M059J (cell line): ENCODE results near the gene MIOX. TPM values are rescaled to one million over a fixed set of nuclear protein-coding genes. Genes with fewer than 3 reads are reported as not detected.

Experiments used
- DNase-seq: peaks from one replicate; pipeline ENCODE4 v3.0.0-alpha.2; 2012; ENCODE audit warnings: low read depth
- total RNA-seq: library from RNA; depleted of rRNA; stranded (reverse); fragments of >200 nt; shearing (Covaris generic); gene quantifications from 2 replicates; pipeline ENCODE4 v1.2.3, GENCODE V29; 2014

Gene MIOX
- total RNA-seq, 1 experiment from 2014 or later: not detected

- DNase-seq: no peak
Measured at GRCh38 chr22:50473088-50473487, 13.6 kb upstream of the MIOX start.

DNA sequence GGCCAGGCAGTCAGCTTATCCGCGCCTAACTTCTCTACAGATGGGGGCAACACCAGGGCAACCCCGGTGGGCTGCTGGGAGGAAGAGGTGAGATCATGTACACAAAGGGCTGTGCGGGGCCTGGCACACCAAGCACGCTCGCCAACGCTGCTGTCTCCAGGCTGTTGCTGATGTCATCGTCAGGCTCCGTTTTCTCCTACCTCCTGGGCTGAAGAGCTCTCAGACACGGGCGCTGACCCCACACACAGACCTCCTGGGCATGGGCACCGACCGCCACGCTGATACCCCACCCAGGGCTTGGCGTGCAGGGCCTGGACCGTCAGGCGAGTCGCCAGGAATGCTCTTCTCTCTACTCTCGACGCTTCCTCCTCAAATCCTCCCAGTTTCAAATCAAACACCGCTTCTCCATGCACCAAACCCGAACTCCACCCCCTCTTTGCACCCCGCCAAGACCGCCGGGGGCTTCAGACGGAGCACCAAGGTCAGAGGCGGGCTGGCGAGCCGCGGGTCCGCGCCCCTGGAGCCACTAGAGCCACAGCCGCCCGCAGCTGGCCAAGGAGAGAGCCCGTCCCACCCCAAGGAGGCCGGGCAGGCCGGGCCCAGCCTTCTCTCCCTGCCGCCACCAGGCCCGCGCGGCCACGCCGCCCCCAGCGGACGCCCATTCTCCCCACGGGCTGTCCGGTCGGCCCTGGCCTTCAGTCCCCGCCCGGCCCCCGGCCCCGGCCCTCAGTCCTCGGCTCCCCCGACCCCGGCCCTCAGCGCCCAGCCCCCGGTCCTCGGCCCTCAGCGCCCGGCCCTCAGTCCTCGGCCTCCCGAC, 12.6 kb upstream of the MIOX start:
- DNase-seq: peak; percentile 25

- peak; percentile 83 for DNase-seq
Measured at GRCh38 chr22:50474710-50475651, 11.7 kb upstream of the MIOX start, which contains the start of gene SBF1. Gene SBF1 (minus strand): TSS chr22:50475035. CDS start chr22:50474840, 195 bp downstream.

- DNase-seq: no peak
Measured at GRCh38 chr22:50475652-50476002, 11.0 kb upstream of the MIOX start.

GRCh38 chr22:50476868-50477267, 9.8 kb upstream of the MIOX start:
- DNase-seq: no peak

DNA sequence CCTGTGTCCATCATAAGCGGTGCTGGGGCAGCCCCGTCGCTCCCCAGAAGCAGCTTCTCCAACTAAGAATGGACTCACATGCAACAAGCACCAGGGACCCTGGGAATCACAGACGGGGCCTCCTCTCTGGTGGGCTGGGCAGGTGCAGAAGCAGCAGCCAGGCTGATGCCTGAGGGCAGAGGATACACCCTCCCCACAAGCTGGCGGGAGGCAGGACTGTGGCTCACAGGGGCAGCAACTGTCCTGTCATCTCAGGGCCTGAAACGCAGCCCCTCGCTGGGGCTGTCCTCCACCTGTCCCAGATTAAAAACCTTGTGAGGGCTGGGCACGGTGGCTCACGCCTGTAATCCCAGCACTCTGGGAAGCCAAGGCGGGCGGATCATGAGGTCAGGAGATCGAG, 8.7 kb upstream of the MIOX start:
- DNase-seq: no peak

GRCh38 chr22:50479721-50480120, 6.9 kb upstream of the MIOX start:
- no peak for DNase-seq

DNA sequence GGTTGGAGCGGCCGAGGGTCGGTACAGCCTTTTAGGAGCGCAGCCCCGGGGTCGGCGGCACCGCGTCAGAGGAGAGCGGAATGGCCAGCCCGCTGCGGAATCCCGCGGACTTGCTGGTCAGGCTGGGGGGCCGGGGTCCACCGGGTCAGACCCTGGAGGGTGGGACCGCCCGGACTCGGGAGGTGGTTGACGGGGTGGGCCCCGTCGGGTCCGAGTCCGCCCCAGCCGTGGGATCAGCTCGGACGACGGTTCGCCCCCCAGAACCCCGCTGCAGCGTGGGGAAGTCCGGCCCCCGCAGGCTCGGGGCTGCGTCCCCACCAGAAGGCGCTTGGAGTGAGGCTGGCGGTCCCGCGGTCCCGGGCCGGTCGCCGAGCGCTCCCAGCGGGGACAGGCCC, 5.6 kb upstream of the MIOX start:
- no peak for DNase-seq

DNA sequence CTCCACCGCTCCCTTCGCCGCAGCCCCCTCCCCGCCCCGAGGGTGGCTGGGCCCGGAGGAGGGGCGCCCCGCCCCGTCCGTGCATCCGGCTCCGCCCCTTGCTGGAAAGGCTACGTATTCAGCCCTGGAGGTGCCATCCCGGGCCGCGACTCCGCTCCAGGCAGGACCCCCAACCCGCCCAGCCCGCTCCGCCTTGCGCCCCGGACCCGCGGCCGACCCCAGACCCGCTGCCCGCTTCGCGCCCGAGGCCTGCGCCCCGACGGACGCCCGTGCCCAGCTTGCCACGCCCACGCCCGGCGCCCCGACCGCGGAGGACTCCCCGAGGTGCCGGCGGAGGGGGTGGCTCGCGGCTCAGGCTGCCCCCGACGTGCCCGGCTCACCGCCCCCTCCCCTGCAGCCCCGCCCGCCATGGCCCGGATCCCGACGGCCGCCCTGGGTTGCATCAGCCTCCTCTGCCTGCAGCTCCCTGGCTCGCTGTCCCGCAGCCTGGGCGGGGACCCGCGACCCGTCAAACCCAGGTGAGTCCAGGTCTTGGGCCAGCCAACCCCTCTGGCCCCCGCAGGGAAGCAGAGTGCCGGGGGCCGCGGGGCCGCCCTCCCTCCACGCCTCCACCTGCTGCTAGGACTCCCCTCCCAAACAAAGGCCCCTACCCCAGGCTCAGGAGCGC, 5.1 kb upstream of the MIOX start, which contains the start of gene ADM2:
Gene ADM2, plus strand, starts transcription at position 104 of the 667 bp plus-strand sequence. Its CDS starts 305 bp downstream, at position 409.
- DNase-seq: no peak

- DNase-seq: no peak
Measured at GRCh38 chr22:50482107-50483074, 4.3 kb upstream of the MIOX start.

- DNase-seq: no peak
Measured at GRCh38 chr22:50483106-50483505, 3.6 kb upstream of the MIOX start.

GRCh38 chr22:50483556-50483955, 3.1 kb upstream of the MIOX start:
- DNase-seq: no peak

DNA sequence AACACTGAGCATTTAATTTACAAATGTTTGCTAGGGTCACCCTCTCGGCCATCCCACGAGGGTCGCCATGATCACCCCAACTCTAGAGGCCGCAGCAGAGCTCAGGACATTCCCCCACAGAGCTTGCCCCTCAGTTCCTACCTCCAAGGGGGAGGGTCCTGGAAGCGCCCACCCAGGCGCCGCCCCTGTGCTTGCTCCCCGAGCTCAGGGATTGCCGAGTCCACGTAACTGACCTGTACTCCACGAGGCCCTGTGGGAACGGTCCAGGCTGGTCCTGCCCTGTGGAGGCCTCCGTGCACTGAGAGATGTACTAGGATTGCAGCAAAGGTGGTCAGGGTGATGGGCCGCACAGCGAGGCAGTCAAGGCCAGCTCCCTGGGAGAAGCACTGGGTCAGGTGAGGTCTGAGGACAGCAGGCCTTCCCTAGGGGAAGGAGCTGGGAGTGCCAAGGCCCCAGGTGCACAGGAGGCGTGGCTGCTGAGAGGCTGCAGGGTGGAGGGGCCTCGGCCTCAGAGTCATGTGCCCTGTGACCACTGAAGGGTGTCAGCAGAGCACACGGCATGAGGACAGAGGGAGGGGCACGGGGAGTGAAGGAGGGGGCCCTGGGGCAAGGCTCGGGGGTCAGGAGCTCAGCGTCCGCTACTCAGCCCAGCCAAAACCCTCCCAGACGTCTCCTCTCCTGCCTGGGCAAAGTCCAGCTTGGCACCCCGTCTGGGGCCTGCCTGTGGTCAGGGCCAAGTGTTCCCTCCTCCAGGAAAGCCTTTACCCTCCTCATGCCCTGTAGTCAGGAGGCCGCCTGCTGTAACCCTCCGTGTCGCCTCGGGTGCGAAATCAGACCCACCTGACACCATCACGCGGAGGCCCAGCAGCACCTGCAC, 2.4 kb upstream of the MIOX start:
- no peak for DNase-seq

DNA sequence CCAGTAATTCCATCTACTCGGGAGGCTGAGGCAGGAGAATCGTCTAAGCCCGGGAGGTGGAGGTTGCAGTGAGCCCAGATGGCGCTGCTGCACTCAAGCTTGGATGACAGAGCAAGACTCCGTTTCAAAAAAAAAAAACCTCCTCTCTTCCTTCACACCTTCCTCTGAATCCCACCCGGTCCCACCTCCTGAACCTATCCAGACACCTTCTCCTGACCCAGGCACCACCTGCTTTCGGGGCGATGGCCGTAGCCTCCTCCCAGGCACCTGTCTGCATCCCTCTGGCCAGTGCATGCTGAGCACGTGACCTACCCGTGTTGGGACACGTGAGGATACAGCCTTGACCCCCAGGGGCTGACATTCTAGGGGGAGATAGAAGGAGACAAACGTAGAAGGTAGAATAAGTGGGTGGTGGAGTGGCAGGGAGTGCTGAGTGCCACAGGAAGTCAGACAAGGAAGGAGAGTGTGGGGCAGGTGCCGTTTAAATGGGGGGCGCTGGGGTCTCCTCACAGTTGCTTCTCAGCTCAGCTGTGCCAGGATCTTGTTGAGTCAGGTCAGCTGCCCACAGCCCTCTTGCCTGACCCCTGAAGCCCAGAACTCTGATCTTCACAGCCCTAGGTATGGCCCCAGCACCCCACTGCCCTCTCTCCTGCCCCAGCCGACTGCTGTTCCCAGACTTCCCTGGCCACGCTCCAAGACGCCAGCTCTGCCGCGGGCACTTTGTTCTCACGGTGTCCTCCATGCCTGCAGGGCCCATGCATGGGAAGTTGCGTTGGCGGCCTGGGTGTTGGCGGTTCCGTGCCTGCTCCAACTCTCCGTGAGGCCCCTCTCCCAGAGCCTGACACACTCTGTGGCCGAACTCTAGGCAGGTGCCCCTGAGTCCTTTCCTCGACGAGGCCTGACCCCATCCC, 1.2 kb upstream of the MIOX start:
- DNase-seq: peak; percentile 55

- DNase-seq: no peak
Measured at GRCh38 chr22:50487290-50488005, 789 bp downstream of the MIOX start.

GRCh38 chr22:50488006-50488677, 1.5 kb downstream of the MIOX start:
- no peak for DNase-seq

GRCh38 chr22:50488886-50489285, 2.2 kb downstream of the MIOX start:
- no peak for DNase-seq
